ENCODE measurements around the gene GSTM4. TPM values are rescaled to one million over a fixed set of nuclear protein-coding genes. Genes with fewer than 3 reads are reported as not detected.

GSTM4 gene
- polyA plus RNA-seq, 2 of the 4 experiments (the other 2 are of a cell fraction) = 13.0 to 17.2 TPM

GRCh38 chr1:109687641-109688499, 32.0 kb downstream of the GSTM4 start, which contains the start of gene GSTM1:
Gene GSTM1, plus strand, starts transcription at chr1:109687817. Its CDS starts 57 bp downstream, at chr1:109687874.
- Histone ChIP-seq H3K27ac (no peak within 1 kb of the TSS), H3K4me2 (no peak within 1 kb of the TSS), H3K9me3 (no peaks in the 10 kb centered on the region), H3K4me3 (no peak within 1 kb of the TSS), H3K4me1 (no peaks in the 10 kb centered on the region)
- FAIRE-seq (no peak), DNase-seq (ENCODE audit: low read depth in 1 of 2, low spot score in 1 of 2) (no peak), ATAC-seq (no peak)
- POLR2A ChIA-PET = no interaction called here
- WGBS (ENCODE audit: missing lambda C conversion rate) = no CpG with 5 or more reads among the region's 46 CpGs
- CTCF ChIA-PET = no interaction called here
- no peak for TF ChIP-seq NFE2L2 (conservative IDR thresholded peaks at IDR 0.05; ENCODE audit: low read length)
- no peak for TF ChIP-seq BHLHE40 (IDR thresholded peaks at IDR 0.05; ENCODE audit: low read depth, low read length)
- TF ChIP-seq POLR2A (IDR thresholded peaks at IDR 0.05; ENCODE audit: low read length) = no peak
- no peak for TF ChIP-seq FOSB (CRISPR knock-in tag; IDR thresholded peaks at IDR 0.05)
- TF ChIP-seq TFCP2L1 (CRISPR knock-in tag; IDR thresholded peaks at IDR 0.05) = no peak
- no peak for TF ChIP-seq HES2 (IDR thresholded peaks at IDR 0.05)
- TF ChIP-seq ZFP36 (IDR thresholded peaks at IDR 0.05; ENCODE audit: borderline replicate concordance, partially characterized antibody) = no peak
- TF ChIP-seq HOXA7 (CRISPR knock-in tag; IDR thresholded peaks at IDR 0.05) = no peak
- no peak for TF ChIP-seq MAZ (IDR thresholded peaks at IDR 0.05; ENCODE audit: borderline replicate concordance, low read depth, low read length)
- no peak for TF ChIP-seq HEYL (CRISPR knock-in tag; IDR thresholded peaks at IDR 0.05)
- TF ChIP-seq KDM1A (IDR thresholded peaks at IDR 0.05; ENCODE audit: low read depth) = no peak
- no peak for TF ChIP-seq PHF8 (IDR thresholded peaks at IDR 0.05; ENCODE audit: borderline replicate concordance, low read depth)

GRCh38 chr1:109689844-109690405, 34.0 kb downstream of the GSTM4 start:
- ATAC-seq (no peak), FAIRE-seq (no peak), DNase-seq (ENCODE audit: low read depth in 1 of 2, low spot score in 1 of 2) (no peak)
- WGBS (ENCODE audit: missing lambda C conversion rate) = no CpG with 5 or more reads among the region's 6 CpGs
- ChIA-PET POLR2A (no interaction called here), CTCF (no interaction called here)
- Histone ChIP-seq H3K4me2 (no peak overlapping the region), H3K27ac (no peak overlapping the region), H3K4me3 (no peak overlapping the region), H3K4me1 (no peaks in the 10 kb centered on the region), H3K9me3 (no peaks in the 10 kb centered on the region)
- TF ChIP-seq MAZ (IDR thresholded peaks at IDR 0.05; ENCODE audit: borderline replicate concordance, low read depth, low read length) = no peak
- TF ChIP-seq REST (IDR thresholded peaks at IDR 0.05) = no peak
- TF ChIP-seq ATOH8 (CRISPR knock-in tag; IDR thresholded peaks at IDR 0.05; ENCODE audit: low read depth) = no peak
- no peak for TF ChIP-seq CBX2 (IDR thresholded peaks at IDR 0.05; ENCODE audit: borderline replicate concordance, low read depth)

GRCh38 chr1:109691759-109692158, 35.9 kb downstream of the GSTM4 start:
- Histone ChIP-seq H3K4me3 (no peak overlapping the region), H3K27ac (no peak overlapping the region), H3K4me1 (no peaks in the 10 kb centered on the region), H3K9me3 (no peaks in the 10 kb centered on the region), H3K4me2 (no peak overlapping the region)
- no peak for DNase-seq (ENCODE audit: low read depth in 1 of 2, low spot score in 1 of 2)
- CTCF ChIA-PET = no interaction called here
- ATAC-seq = no peak
- FAIRE-seq = no peak
- no CpG with 5 or more reads among the region's 6 CpGs for WGBS (ENCODE audit: missing lambda C conversion rate)
- POLR2A ChIA-PET = no interaction called here
- no peak for TF ChIP-seq RFX5 (IDR thresholded peaks at IDR 0.05)
- no peak for TF ChIP-seq RARB (CRISPR knock-in tag; IDR thresholded peaks at IDR 0.05)
- no peak for TF ChIP-seq ELK1 (IDR thresholded peaks at IDR 0.05; ENCODE audit: low read depth, low read length)
- no peak for TF ChIP-seq TP53 (CRISPR knock-in tag; IDR thresholded peaks at IDR 0.05)
- no peak for TF ChIP-seq PBX3 (IDR thresholded peaks at IDR 0.05)
- no peak for TF ChIP-seq E2F6 (IDR thresholded peaks at IDR 0.05; ENCODE audit: borderline replicate concordance, low read depth)
- TF ChIP-seq RNF2 (IDR thresholded peaks at IDR 0.05; ENCODE audit: borderline replicate concordance, low read depth) = no peak
- TF ChIP-seq JUN (IDR thresholded peaks at IDR 0.05) = no peak
- no peak for TF ChIP-seq BCL3 (IDR thresholded peaks at IDR 0.05)
